Measurements from ENCODE around the gene KARS1.

GRCh38 chr16:75653922-75654321 is 6.5 kb upstream of the KARS1 start:
- TF ChIP-seq POLR2AphosphoS5 (IDR thresholded peaks at IDR 0.05) (no peak), CTCF (IDR thresholded peaks at IDR 0.05) (no peak)
